ENCODE data around the gene MAPKAP1.
"Not testable (repeated sequence)": the region's sequence is repeated elsewhere in the genome, so short reads cannot be mapped to it uniquely, and the experiment has no call there.

Gene MAPKAP1

DNA sequence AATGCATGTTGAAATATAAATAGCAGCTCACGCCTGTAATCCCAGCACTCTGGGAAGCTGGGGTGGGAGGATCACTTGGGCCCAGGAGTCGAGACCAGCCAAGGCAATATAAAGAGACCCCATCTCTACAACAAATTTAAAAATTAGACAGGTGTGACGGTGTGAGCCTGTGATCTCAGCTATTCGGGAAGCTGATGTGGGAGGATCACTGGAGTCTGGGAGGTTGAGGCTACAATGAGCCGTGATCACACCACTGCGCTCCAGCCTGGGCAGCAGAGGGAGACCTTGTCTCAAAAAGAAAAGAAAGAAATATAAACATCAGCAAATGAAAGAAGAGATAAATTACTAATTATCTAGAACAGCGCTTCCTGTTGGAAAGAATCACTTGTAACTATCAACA lies 105.0 kb downstream of the MAPKAP1 start:
- no peak for DNase-seq

DNA sequence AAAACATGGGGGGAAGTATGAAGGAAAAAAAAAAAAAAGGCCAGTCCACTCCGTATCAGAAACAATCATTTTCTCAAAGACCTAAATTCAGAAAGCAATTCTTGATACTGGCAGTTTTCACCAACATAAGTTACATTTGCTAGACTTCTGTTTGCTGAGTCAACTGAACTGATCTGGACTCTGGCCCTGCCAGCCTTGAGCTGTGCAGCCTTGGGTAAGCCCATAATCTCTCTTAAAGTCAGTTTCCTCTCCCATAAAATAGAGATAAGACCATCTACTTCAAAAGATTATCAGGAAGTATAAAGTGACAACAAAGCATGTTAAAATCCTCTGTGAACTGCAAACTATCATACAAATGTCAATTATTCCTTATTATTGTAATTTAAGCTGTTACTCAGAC lies 106.8 kb downstream of the MAPKAP1 start:
- no peak for DNase-seq

DNA sequence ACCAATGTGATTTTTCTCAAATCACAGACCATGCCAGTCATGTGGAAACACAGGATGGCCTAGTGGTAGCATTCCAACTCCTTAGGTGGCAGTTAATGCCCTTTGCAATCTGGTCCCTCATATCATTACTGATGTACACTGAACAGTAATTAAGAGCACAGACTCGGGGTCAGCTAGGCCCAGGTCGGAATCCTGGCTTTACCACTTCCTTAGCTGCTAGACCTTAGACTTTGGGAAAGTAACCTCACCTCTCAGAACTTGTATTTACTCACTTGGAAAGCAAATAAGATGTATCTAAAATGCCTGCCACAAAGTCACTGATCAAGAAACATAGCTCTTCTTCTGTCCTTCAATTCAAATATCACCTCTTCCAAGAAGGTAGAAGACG lies 112.8 kb downstream of the MAPKAP1 start:
- peak in 1 of 2 experiments; percentile 12 for DNase-seq

- no peak for DNase-seq
Observed at GRCh38 chr9:125593581-125594222, 113.3 kb downstream of the MAPKAP1 start.

GRCh38 chr9:125591888-125592287 lies 115.1 kb downstream of the MAPKAP1 start:
- DNase-seq: no peak

DNA sequence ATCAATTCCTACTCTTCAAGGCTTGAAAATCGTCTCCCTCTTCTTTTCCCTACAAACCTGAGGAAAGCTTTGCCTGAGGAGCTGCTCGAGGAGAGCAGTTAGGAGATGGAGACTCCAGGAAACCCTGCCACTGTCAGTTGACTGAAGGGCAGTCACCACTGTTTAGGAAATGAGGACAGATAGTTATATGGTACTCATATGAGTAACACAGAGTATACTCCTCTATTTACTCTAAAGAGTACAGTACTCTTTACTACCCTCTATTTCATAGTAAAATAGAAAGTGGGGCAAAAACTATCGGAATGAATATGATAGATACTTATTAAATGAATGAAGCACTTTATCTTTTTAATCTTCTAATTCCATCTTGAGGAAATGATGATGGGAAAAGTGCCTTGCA lies 115.8 kb downstream of the MAPKAP1 start:
- DNase-seq: no peak

- DNase-seq: no peak
Observed at GRCh38 chr9:125589287-125589686, 117.7 kb downstream of the MAPKAP1 start.

- no peak for DNase-seq
Observed at GRCh38 chr9:125587819-125588460, 119.1 kb downstream of the MAPKAP1 start.

DNA sequence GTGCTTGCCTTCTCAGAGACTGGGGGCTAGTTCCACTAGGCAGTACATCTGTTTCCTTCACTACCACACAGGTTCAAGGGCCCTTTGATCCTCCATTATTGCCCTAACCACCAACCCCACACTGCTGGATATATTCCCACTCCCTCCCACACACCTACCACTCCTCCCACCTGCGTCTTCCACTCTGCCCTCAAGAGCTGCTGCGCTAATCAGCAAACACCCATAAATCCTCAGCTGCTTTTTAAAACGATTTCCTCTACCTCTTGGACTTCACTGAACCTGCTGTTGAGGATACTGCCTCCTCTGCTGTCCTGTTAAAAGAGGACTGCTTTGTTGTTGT lies 120.9 kb downstream of the MAPKAP1 start:
- DNase-seq: peak; percentile 95 to 97

GRCh38 chr9:125585503-125586171 lies 121.4 kb downstream of the MAPKAP1 start:
- no peak for DNase-seq

DNA sequence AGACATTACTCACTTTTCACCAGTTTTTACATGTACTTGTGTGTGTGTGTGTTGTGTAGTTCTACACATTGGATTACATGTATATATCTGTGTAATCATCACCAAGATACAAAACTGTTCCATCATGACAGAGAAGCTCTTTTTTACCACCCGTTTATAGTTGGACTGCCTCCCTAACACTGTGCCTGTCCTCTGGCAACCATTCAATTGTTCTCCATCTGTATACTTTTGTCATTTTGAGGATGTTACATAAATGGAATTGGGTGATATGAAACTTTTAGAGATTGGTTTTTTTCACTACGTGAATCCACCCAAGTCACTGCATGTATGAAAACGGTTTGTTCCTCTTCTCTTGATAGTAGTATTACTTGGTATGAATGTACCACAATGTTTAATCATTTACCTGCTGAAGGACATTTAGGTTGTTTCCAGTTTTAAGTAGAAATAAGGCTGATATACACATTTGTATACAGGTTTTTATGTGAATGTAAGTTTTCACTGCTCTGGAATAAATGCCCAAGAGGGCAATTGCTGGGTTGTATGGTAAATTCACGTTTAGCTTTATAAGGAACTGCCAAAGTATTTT lies 126.2 kb downstream of the MAPKAP1 start:
- no peak for DNase-seq

DNA sequence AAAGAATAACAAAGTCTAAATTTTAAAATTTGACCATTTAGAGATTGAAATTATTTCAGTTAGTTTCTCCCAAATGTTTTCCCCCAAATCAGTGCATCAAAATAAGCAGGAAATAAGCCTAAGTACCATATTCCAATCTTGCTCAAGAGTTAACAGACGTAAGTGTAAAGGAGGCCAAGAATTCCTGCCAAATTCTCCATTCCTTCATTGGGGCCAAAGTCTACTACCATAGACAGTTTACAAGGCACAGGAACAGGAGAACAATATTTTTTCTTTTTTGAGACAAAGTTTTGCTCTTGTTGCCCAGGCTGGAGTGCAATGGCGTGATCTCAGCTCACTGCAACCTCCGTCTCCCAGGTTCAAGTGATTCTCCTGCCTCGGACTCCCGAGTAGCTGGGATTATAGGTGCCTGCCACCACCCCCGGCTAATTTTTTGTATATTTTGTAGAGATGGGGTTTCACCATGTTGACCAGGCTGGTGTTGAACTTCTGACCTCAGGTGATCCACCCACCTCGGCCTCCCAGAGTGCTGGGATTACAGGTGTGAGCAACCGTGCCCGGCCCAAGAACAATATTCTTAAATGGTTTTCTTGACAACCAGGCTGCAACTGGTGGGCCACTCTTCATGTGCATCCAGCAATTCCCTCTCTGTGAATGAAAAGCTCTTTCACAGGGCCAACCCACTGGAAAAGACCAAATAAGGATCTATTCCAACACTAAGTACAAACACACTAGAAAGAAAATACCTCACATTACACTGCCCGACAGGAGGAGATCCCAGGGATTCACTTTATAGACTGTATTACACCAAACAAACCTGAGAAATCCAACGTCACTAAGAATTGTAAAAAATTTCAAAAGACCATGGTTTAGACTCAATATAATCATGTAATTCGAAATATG lies 127.7 kb downstream of the MAPKAP1 start:
- no peak for DNase-seq

- no peak for DNase-seq
Observed at GRCh38 chr9:125574126-125574877, 132.7 kb downstream of the MAPKAP1 start.

DNA sequence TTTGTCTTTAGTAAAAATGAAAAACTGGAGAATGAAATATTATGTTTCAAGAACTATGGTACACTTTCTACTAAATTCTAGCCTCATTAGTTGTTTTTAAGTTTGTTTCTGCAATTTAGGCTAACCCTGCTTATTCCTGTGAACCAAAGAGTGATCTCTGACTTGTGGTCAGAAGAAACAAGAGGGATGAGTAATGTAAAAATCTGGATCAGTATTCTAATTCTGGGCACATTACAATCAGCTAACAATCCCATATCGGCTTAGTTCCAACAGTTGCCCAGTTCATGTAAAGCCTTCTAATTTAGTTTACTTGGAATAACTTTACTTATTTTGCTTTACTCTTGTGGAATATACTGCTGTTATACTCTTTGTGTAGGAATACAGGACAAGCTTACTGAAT lies 134.5 kb downstream of the MAPKAP1 start:
- DNase-seq: not testable (repeated sequence)

DNA sequence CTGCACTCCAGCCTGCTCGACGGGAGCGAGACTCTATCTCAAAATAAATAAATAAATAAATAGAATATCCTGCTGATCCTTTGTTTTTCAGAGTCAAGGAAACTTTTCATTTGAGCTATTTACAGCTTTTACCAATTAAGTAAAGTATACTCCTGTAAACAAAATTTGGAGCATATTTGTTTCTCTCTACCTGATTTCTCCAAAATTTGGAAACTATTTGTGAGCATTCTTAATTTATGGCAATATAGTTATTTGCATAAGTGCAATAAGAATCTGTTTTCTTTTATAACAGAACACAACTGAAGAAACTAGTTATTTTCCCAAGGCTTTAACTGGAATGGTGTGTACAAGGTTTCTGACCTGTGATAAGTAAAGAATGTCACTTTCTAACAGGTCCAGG lies 135.2 kb downstream of the MAPKAP1 start:
- not testable (repeated sequence) for DNase-seq

- no peak for DNase-seq
Observed at GRCh38 chr9:125570246-125570645, 136.8 kb downstream of the MAPKAP1 start.

- no peak for DNase-seq
Observed at GRCh38 chr9:125568621-125569020, 138.4 kb downstream of the MAPKAP1 start.

DNA sequence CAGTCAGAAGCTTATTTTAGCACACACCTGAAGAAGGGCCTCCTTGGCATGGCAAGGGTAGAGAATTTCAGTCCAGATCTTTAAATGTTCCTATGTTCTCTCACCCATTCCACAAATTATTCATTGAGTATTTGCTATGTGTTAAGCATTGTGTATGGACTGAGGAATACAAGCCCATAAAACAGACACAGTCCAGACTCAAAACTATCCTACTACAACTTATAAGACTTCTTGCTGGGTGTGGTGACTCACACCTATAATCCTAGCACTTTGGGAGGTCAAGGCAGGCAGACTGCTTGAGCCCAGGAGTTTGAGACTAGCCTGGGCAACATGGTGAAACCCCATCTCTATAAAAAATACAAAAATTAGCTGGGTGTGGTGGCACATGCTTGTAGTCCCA lies 141.0 kb downstream of the MAPKAP1 start:
- DNase-seq: not testable (repeated sequence)

DNA sequence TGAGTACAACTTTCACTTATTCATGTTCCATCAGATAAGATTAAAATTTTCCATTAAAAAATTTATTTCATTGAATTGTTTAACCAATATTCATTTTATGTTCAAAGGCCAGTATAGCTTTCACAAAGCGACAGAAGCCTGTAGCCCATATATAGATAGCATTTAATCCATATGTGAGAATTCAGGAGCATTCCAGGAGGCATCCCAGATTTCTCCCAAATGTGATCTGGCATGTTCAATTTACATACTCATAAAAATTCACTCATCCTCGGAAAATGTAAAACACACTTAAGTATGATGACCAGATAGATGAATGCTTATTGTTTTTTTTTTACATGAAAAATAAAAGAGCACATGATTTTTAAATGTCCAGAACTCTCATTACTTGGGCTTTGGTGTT lies 141.9 kb downstream of the MAPKAP1 start:
- DNase-seq: no peak

DNA sequence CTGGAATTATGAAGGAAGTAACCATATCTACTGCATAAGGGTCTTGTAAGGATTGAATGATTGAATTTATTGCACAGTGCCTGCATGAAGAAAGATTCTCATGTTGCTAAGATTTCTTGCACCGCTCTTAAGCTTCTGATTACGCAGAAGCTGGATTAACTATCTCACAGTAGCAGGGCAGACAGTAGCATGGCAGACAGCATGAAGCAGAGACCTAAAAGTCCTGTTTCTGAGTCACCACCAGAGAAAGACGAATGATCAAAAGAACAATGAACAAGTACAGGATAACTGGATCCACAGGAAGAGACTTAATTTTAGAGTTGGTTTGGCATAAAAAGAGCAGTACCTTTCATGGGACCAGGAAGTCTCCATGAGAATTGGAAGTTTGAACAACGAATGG lies 142.4 kb downstream of the MAPKAP1 start:
- DNase-seq: no peak

- no peak for DNase-seq
Observed at GRCh38 chr9:125561509-125562148, 145.4 kb downstream of the MAPKAP1 start.

DNA sequence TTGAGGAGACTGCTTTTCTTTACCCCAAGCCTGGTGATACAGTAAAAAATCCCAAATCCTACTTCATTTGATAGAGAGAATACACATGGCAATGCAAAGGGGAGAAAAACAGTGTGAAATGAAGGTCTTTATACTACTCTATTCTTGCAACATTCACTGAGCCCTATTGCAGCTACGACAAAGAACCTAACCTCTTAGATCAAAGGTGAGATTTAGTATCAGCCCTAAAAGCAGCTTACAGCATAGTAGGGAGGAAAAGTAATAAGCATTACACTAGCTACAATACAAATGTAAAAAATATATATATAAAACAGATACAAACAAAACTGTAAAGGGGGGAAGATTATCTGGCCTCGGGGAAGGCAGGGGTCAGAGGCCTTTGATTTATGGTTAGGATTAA lies 147.1 kb downstream of the MAPKAP1 start:
- DNase-seq: no peak

Measured in NCI-H524 (cell line).